Measurements from ENCODE around the gene PADI6.

Gene PADI6

GRCh38 chr1:17350928-17351446 is 21.0 kb upstream of the PADI6 start:
- H3K4me3 ChIP-seq (ENCODE audit: low read length) = no peak overlapping the region
- H3K4ac ChIP-seq (ENCODE audit: low read depth, low read length) = no peak overlapping the region
- no peak overlapping the region for H3K27ac ChIP-seq (ENCODE audit: low read depth, low read length)
- H2AK5ac ChIP-seq (ENCODE audit: low read length) = no peak overlapping the region
- no peak overlapping the region for H4K5ac ChIP-seq (ENCODE audit: low read length)
- H4K8ac ChIP-seq (ENCODE audit: low read depth, low read length) = no peak overlapping the region
- no peaks in the 10 kb centered on the region for H3K79me2 ChIP-seq (ENCODE audit: control insufficient read depth, insufficient read depth, low read length)
- no CpG with 5 or more reads among the region's 7 CpGs for WGBS (ENCODE audit: extremely low coverage, insufficient coverage, low lambda C conversion rate)
- no peak overlapping the region for H3K23ac ChIP-seq (ENCODE audit: low read length)
- no peak overlapping the region for H3K4me2 ChIP-seq (ENCODE audit: low read length)
- no peak overlapping the region for H3K18ac ChIP-seq (ENCODE audit: low read length)
- no peak overlapping the region for H3K56ac ChIP-seq (ENCODE audit: low read length)
- no peak overlapping the region for H2BK15ac ChIP-seq (replicated peaks; ENCODE audit: low read depth)
- H2BK5ac ChIP-seq (ENCODE audit: low read length) = no peak overlapping the region
- H3K79me1 ChIP-seq (ENCODE audit: low read length) = no peaks in the 10 kb centered on the region
- no peaks in the 10 kb centered on the region for H3K27me3 ChIP-seq (ENCODE audit: insufficient read depth, low read length, poor library complexity)
- H3K9ac ChIP-seq (ENCODE audit: low read length) = no peak overlapping the region
- no peaks in the 10 kb centered on the region for H3K36me3 ChIP-seq (ENCODE audit: control insufficient read depth, insufficient read depth, low read length)
- DNase-seq = no peak
- no peak overlapping the region for H2BK120ac ChIP-seq (ENCODE audit: low read depth, low read length)
- H3K4me1 ChIP-seq (ENCODE audit: control insufficient read depth, low read depth, low read length) = no peaks in the 10 kb centered on the region

- Histone ChIP-seq H3K23ac (ENCODE audit: low read length) (no peak overlapping the region), H3K4ac (ENCODE audit: low read depth, low read length) (no peak overlapping the region), H3K4me2 (ENCODE audit: low read length) (no peak overlapping the region), H3K4me3 (ENCODE audit: low read length) (no peak overlapping the region), H3K27me3 (ENCODE audit: insufficient read depth, low read length, poor library complexity) (no peaks in the 10 kb centered on the region), H3K36me3 (ENCODE audit: control insufficient read depth, insufficient read depth, low read length) (no peaks in the 10 kb centered on the region), H4K8ac (ENCODE audit: low read depth, low read length) (no peak overlapping the region), H4K5ac (ENCODE audit: low read length) (no peak overlapping the region), H3K27ac (ENCODE audit: low read depth, low read length) (no peak overlapping the region), H3K56ac (ENCODE audit: low read length) (no peak overlapping the region), H2AK5ac (ENCODE audit: low read length) (no peak overlapping the region), H2BK5ac (ENCODE audit: low read length) (no peak overlapping the region), H3K79me2 (ENCODE audit: control insufficient read depth, insufficient read depth, low read length) (no peaks in the 10 kb centered on the region), H2BK15ac (replicated peaks; ENCODE audit: low read depth) (no peak overlapping the region), H3K9ac (ENCODE audit: low read length) (no peak overlapping the region), H3K4me1 (ENCODE audit: control insufficient read depth, low read depth, low read length) (no peaks in the 10 kb centered on the region), H3K79me1 (ENCODE audit: low read length) (no peaks in the 10 kb centered on the region), H2BK120ac (ENCODE audit: low read depth, low read length) (no peak overlapping the region), H3K18ac (ENCODE audit: low read length) (no peak overlapping the region)
- WGBS (ENCODE audit: extremely low coverage, insufficient coverage, low lambda C conversion rate) = no CpG with 5 or more reads among the region's 8 CpGs
- no peak for DNase-seq
These were observed 20.2 kb upstream of the PADI6 start for GRCh38 chr1:17351598-17352324.

DNA sequence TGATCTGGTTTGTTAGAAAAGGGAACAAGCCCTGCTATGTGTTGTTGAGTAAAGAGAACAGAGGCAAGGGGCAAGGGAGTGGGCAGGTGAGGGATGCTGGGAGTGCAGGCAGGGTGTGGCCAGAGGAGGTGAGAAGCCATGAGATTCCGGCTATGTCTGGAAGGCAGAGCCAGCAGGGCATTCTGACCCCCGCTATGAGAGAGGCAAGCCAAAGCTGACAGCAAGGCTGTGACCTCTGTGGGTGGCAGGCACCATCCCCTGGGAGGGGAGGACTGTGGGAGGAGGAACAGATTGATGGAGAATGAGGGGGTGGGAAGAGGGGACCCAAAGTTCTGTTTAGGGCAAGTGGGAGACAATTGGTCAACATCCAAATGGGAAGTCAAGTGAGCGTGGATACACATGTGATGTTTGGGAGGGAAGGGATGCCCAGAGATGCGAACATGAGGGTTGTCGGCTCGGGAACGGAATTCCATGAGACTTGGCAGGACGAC is 19.5 kb upstream of the PADI6 start:
- no peak for DNase-seq
- Histone ChIP-seq H2BK15ac (replicated peaks; ENCODE audit: low read depth) (no peak overlapping the region), H2BK5ac (ENCODE audit: low read length) (no peak overlapping the region), H3K79me2 (ENCODE audit: control insufficient read depth, insufficient read depth, low read length) (no peaks in the 10 kb centered on the region), H3K18ac (ENCODE audit: low read length) (no peak overlapping the region), H3K27ac (ENCODE audit: low read depth, low read length) (no peak overlapping the region), H3K4ac (ENCODE audit: low read depth, low read length) (no peak overlapping the region), H3K23ac (ENCODE audit: low read length) (no peak overlapping the region), H4K5ac (ENCODE audit: low read length) (no peak overlapping the region), H2AK5ac (ENCODE audit: low read length) (no peak overlapping the region), H3K4me3 (ENCODE audit: low read length) (no peak overlapping the region), H3K4me1 (ENCODE audit: control insufficient read depth, low read depth, low read length) (no peaks in the 10 kb centered on the region), H3K9ac (ENCODE audit: low read length) (no peak overlapping the region), H3K4me2 (ENCODE audit: low read length) (no peak overlapping the region), H4K8ac (ENCODE audit: low read depth, low read length) (no peak overlapping the region), H3K56ac (ENCODE audit: low read length) (no peak overlapping the region), H3K27me3 (ENCODE audit: insufficient read depth, low read length, poor library complexity) (no peaks in the 10 kb centered on the region), H3K79me1 (ENCODE audit: low read length) (no peaks in the 10 kb centered on the region), H2BK120ac (ENCODE audit: low read depth, low read length) (no peak overlapping the region), H3K36me3 (ENCODE audit: control insufficient read depth, insufficient read depth, low read length) (no peaks in the 10 kb centered on the region)
- WGBS (ENCODE audit: extremely low coverage, insufficient coverage, low lambda C conversion rate) = no CpG with 5 or more reads among the region's 8 CpGs

- Histone ChIP-seq H4K8ac (ENCODE audit: low read depth, low read length) (no peak overlapping the region), H3K18ac (ENCODE audit: low read length) (no peak overlapping the region), H3K4me2 (ENCODE audit: low read length) (no peak overlapping the region), H4K5ac (ENCODE audit: low read length) (no peak overlapping the region), H3K4me1 (ENCODE audit: control insufficient read depth, low read depth, low read length) (no peaks in the 10 kb centered on the region), H3K79me2 (ENCODE audit: control insufficient read depth, insufficient read depth, low read length) (no peaks in the 10 kb centered on the region), H3K79me1 (ENCODE audit: low read length) (no peaks in the 10 kb centered on the region), H3K27ac (ENCODE audit: low read depth, low read length) (no peak overlapping the region), H3K23ac (ENCODE audit: low read length) (no peak overlapping the region), H2BK15ac (replicated peaks; ENCODE audit: low read depth) (no peak overlapping the region), H3K56ac (ENCODE audit: low read length) (no peak overlapping the region), H3K36me3 (ENCODE audit: control insufficient read depth, insufficient read depth, low read length) (no peaks in the 10 kb centered on the region), H3K27me3 (ENCODE audit: insufficient read depth, low read length, poor library complexity) (no peaks in the 10 kb centered on the region), H2BK5ac (ENCODE audit: low read length) (no peak overlapping the region), H2BK120ac (ENCODE audit: low read depth, low read length) (no peak overlapping the region), H3K4me3 (ENCODE audit: low read length) (no peak overlapping the region), H2AK5ac (ENCODE audit: low read length) (no peak overlapping the region), H3K4ac (ENCODE audit: low read depth, low read length) (no peak overlapping the region), H3K9ac (ENCODE audit: low read length) (no peak overlapping the region)
- no peak for DNase-seq
- WGBS (ENCODE audit: extremely low coverage, insufficient coverage, low lambda C conversion rate) = no CpG with 5 or more reads among the region's 6 CpGs
These were observed 16.1 kb upstream of the PADI6 start for GRCh38 chr1:17355898-17356297.

DNA sequence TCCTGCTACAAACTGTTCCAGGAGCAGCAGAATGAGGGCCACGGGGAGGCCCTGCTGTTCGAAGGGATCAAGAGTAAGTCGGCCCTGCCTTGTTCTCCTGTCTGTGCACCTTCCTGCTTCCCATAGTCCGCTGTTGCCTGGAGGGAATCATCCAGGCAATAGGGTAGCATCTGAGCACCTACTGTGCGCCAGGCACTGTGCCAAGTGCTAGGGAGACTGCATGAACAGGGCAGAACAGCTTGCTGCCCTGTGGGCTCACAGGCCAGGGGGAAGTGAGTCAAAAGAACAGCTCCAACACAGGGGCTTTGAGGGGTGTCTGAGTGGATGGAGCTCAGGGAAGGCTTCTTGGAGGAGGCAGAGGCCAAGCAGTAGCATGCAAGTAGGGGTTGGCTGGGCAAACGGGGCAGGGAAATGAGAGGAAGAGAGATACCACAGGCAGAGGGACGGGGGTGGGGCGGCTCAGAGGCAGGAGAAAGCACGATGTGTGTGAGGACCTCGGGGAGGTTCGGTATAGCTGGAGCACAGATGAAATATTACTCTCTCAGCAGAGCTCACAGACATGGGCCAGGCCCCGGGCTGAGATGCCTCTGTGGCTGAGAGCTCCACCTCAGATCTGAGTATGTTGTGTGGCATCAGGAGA is 15.5 kb upstream of the PADI6 start:
- WGBS (ENCODE audit: extremely low coverage, insufficient coverage, low lambda C conversion rate) = no CpG with 5 or more reads among the region's 12 CpGs
- Histone ChIP-seq H4K8ac (ENCODE audit: low read depth, low read length) (no peak overlapping the region), H3K18ac (ENCODE audit: low read length) (no peak overlapping the region), H3K23ac (ENCODE audit: low read length) (peak overlapping the region; percentile 48), H3K4me1 (ENCODE audit: control insufficient read depth, low read depth, low read length) (no peaks in the 10 kb centered on the region), H3K4ac (ENCODE audit: low read depth, low read length) (no peak overlapping the region), H3K4me3 (ENCODE audit: low read length) (no peak overlapping the region), H3K9ac (ENCODE audit: low read length) (no peak overlapping the region), H4K5ac (ENCODE audit: low read length) (no peak overlapping the region), H2BK5ac (ENCODE audit: low read length) (no peak overlapping the region), H3K36me3 (ENCODE audit: control insufficient read depth, insufficient read depth, low read length) (no peaks in the 10 kb centered on the region), H3K4me2 (ENCODE audit: low read length) (no peak overlapping the region), H2BK120ac (ENCODE audit: low read depth, low read length) (no peak overlapping the region), H3K79me1 (ENCODE audit: low read length) (no peaks in the 10 kb centered on the region), H2AK5ac (ENCODE audit: low read length) (no peak overlapping the region), H3K79me2 (ENCODE audit: control insufficient read depth, insufficient read depth, low read length) (no peaks in the 10 kb centered on the region), H3K27ac (ENCODE audit: low read depth, low read length) (no peak overlapping the region), H2BK15ac (replicated peaks; ENCODE audit: low read depth) (no peak overlapping the region), H3K27me3 (ENCODE audit: insufficient read depth, low read length, poor library complexity) (no peaks in the 10 kb centered on the region), H3K56ac (ENCODE audit: low read length) (no peak overlapping the region)
- DNase-seq = no peak

Measured in mesendoderm (in vitro differentiated cells).